GM18861 (cell line): Measurements from ENCODE around the gene PNPLA3.

Experiments used
- ATAC-seq: cut with Tn5 transposase; IDR thresholded peaks from one replicate; pipeline ENCODE4 v1.9.1; 2021; ENCODE audit not compliant: unreplicated experiment

Gene PNPLA3

DNA sequence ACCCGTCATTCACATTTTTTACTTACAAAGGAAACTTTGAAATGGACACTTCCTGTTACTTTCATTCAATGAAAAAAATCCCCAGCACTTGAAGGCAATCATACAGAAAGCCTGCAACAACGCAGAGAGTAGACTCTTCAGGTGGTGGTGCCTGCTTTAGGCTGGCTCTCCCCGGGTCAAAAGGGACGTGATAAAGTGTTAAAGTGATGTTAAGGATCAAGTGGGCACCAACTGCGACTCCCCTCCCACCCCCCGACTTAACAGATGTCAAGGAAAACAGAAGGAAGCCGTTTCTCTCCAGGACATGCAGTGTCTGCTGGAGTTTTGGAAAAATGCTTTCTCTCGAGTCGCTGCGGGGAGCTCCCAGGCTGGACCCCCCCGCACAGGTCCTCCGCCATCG lies 414 bp upstream of the PNPLA3 start:
- no peak for ATAC-seq

DNA sequence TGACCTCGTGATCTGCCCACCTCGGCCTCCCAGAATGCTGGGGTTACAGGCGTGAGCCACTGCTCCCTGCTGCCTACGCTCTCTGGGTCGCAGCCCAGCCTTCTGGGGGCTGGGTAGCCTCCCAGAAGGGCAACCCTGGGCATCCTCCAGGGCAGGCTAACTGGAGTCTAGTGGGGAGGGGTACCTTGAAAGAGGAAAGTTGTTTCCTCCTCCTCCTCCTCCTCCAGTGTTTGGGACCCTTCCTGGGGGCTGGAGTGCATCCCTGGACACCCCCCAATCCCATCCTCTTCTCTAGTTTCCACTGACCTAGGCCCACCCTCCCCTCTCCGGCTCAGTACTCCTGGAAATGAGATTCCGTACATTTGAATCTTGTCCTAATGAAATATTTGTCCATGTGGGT lies 1.3 kb downstream of the PNPLA3 start:
- no peak for ATAC-seq

DNA sequence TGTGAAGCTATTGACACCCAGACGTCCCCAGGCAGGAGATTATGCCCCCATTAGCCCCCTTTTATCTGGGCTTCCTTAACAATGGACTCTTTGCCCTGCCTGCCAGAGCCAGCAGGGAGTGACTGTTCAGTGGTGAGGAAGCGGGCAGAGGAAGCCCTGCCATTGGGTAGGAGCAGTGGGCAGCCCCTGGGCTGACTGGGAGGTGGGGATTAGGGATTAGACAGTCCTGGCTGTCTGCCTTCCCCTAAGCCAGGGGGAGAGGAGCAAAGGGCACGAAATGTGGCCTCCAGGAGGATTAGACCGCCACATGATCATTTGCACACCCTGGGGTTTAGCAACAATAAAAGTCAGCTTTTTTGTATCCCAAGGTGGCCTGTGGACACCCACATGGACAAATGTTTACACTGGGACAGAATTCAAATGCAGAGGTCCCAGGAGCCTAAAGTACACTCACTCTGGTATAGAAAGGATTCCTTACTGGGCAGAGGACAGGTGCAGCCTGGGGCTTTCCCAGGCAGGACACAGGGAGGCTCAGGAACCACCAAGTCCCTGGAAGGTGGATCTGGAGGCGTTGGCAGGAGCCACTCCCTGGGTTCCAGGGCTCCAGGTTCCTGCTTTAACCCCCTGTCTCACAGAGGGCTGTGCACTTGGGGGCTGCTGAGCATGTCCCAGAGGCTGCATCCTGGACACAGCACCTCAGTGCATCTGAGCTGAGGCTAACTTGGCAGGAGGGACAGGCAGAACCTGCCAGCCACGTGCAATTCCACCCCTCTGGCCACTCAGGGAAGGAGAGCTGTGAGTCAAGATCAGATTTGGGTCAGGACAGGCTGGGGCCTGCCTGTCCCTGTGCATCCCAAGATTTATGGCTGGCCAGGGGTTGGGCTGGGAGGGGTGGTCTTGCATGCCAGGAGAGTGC lies 2.1 kb downstream of the PNPLA3 start:
- no peak for ATAC-seq

DNA sequence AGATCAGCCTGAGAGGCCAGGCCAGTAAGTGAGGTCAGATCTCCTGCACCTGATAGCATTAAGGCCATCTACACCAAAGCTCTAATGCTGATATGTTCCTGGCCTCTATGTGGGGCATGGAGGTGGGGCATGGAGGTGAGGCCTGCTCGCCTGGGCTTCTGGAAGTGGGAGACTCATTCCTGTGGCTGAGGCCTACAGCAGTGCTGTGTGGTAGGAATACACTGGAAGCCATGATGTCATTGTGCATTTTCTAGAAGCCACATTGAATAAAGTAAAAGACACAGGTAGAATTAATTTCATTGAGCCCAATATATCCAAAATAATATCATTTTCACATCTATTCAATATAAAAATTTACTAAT lies 2.7 kb downstream of the PNPLA3 start:
- ATAC-seq = no peak

DNA sequence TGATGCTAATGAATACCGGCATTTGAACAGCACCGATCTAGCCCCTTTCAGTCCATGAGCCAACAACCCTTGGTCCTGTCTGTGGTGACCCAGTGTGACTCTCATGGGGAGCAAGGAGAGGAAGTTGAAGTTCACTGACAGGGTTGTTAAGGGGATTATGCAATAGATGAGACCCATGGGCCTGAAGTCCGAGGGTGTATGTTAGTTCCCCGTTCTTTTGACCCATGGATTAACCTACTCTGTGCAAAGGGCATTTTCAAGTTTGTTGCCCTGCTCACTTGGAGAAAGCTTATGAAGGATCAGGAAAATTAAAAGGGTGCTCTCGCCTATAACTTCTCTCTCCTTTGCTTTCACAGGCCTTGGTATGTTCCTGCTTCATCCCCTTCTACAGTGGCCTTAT lies 4.9 kb downstream of the PNPLA3 start:
- no peak for ATAC-seq

DNA sequence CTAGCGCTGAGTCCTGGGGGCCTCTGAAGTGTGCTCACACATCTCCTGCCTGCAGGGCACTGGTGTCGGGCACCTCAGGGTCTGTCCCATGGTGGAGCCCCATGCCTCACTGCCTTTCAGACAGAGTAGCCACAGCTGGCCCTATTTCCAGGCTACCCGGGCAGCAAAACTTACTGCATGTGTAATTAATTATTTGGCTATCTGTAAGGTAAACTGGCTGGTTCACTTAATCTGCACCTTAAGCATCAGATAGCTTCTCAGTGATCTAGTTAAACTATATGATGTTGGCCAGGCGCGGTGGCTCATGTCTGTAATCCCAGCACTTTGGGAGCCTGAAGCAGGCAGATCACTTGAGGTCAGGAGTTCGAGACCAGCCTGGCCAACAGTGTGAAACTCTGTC lies 5.3 kb downstream of the PNPLA3 start:
- ATAC-seq = no peak

DNA sequence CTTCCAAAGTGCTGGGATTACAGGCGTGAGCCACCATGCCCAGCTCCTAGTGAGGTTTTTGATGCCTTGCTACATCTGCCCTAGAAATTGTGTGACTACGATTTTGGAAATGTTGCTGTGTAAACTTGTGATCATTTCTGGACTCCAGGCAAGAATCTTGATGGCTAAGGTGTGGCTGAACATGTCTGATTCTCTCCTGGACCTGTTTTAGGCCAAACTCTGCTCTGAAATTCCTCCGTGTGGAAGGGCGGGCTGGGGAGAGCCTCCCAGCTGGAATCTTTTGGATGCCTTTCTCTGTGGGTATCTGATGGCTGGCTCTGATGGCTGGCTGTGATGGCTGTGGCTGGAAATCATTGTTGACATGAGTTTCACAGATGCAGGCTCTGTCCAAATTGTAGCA lies 8.2 kb downstream of the PNPLA3 start:
- ATAC-seq = no peak

DNA sequence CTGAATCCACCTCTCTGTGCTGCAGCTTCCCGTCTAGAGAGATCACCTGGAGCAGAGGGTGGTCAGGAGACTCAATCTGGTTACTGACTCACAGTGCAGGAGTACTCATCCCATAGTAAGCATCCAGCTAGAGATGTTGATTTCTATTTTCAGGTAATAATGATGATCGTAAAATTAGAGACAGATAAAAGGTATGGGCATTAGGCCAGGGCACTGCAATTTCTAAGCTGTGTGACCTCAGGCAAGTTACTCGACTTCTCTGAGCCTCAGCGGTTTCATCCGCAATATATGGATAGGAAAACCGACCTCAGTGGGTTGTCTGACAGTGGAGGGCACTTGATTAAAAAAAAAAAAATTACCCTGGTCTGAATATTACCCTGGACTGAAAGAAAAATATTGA lies 17.8 kb downstream of the PNPLA3 start:
- ATAC-seq = no peak

DNA sequence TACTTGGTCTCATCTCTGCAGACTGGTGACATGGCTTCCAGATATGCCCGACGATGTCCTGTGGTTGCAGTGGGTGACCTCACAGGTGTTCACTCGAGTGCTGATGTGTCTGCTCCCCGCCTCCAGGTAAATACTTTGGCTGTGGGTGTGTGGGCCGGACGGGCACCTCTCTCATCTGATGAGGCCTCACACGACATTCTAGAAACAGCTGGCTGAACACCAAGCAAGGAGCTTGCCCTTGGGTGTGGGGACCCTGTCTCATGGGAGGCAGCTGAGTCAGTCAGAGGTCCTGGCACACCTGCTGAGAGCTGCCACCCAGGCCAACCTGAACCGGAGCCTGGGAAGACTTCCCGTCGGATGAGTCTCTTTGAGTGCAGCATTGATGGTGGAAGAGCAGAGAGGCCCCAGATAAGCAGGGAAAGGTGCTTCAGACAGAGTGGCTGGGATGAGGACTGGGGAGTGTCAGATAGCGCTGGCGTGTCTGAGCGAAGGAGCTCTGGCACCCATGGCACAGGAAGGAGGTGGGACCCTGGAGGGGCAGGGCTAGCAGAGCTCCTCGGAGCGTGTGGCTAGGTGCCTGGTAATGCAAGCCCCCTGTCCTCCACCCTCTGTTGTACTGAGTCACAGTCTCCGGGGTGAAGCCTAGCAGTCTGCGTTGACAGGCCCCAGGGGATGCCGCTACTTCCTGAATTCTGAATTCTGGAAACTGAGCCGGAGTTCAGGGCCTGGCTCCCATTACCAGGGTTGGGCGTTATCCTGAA lies 21.2 kb downstream of the PNPLA3 start:
- no peak for ATAC-seq

DNA sequence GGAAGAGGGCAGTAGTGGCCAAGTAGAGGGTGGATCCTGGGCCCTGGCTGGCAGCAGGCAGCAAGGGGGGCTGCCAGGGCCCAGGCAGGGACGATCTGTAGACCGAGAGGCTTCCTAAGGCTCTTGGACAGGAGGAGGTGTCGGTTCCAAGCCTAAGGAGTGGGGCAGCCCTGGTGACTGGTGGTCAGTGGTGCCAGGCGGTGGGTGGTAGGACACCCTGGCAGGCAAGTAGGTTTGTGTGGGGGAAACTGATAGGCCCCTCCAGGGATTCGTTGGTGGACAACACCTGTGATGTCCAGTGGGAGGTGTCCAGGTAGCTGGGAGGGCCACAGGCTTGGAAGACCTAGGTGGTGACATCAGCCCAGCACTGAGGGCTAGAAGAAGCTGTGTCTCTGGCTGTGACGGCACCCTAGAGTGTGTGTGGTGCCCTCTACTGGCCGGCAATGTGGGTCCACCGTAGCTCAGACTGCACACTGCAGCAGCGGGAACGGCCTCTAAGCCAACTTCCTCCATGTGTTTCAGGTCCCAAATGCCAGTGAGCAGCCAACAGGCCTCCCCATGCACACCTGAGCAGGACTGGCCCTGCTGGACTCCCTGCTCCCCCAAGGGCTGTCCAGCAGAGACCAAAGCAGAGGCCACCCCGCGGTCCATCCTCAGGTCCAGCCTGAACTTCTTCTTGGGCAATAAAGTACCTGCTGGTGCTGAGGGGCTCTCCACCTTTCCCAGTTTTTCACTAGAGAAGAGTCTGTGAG lies 22.2 kb downstream of the PNPLA3 start:
- no peak for ATAC-seq

DNA sequence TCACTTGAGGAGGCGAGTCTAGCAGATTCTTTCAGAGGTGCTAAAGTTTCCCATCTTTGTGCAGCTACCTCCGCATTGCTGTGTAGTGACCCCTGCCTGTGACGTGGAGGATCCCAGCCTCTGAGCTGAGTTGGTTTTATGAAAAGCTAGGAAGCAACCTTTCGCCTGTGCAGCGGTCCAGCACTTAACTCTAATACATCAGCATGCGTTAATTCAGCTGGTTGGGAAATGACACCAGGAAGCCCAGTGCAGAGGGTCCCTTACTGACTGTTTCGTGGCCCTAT lies 22.7 kb downstream of the PNPLA3 start:
- no peak for ATAC-seq

DNA sequence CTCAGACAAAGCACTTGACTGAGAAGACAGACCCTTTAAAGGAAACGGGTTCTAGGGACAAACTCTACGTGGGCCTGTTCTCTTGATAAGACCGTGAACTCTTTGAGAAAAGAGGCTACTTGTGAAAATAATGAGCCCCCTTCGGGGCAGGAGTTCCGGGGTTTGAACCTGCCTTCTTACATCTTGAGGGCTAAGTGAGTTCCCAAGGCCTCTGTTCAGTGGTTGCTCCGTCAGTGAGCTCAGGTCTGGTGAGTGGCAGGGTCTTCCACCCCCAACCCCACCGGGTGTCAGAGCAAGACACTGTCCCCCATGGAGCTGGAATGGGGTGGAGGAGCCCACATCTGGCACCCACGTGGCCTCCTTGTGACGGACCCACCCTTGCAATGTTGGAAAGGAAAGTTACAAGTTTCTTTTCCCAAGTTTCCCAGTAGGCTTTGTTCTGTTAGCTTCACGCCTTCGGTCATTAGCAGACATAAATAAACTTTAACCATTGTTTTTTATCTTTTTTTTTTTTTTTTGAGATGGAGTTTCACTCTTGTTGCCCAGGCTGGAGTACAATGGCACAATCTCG lies 25.3 kb downstream of the PNPLA3 start:
- ATAC-seq = no peak

DNA sequence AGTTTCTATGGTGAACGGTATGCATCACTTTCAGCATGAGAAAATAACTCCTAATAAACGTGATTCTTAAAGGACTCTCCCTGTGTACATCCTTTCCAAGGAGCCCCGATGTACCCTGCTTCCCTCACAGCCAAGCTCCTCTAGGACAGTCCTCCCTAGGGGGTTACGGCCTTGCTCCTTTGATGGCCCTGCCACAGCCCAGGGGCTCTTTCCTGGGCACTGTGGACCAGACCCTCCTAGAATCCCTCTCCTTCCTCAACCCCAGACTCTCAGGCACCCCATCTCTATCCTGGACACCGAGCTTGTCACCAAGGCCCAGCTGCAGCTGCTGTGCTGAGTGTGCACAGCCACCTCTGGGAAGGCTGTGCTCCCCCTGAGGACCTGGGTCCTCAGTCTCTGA lies 27.8 kb downstream of the PNPLA3 start:
- ATAC-seq = no peak

DNA sequence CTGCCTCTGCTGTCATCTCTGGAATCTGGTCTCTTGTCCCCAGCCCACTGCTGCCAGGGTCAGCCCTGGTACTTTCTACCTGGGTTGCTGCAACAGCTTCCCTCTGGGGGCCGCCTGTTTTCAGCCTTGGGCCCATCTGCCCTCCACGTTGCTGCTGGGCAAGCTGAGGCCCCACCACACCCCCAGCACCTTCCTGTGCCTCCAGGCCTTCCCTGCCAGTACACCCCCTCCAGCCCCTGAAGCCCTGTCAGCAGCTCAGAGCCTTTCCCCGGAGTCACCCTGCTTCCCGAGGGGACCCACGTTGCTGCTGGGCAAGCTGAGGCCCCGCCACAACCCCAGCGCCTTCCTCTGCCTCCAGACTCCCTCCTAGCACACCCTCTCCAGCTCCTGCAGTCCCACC lies 28.4 kb downstream of the PNPLA3 start:
- ATAC-seq = no peak

DNA sequence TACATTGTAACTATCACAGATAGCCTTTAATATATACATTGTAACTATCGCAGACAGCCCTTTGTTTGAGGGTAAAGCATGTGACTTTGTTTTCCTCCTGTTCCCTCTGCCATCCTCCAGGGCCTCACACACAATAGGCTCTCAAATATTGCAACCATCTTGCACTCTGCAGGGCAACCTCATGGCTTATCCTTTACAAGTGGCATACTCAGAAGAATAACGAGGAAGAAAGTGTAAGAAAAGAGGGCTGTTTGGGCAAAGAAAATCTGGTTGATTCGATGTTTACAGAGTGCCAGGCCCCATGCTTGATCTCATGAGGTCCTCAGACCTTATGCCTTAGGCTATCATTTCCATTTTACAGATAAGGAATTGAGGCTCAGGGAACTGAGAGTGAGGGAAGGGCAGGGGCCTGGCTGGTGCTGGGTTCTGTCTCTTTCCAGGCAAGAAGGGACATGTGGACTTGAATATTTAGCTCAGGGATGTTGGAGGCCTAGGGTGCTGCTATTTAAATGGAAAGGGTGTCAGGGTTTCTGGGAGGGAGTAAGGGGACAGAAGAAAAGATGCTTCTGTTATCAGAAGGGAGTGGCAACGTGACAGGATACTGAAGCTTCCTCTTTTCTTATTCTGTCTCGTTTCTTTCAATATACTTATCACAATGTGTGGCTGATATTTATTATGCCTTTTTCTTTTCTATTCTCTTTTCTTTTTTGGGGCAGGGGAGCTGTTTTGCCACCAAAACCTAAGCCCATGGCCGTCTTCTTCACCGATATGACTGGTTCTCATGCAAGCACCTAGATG lies 30.6 kb downstream of the PNPLA3 start:
- no peak for ATAC-seq

DNA sequence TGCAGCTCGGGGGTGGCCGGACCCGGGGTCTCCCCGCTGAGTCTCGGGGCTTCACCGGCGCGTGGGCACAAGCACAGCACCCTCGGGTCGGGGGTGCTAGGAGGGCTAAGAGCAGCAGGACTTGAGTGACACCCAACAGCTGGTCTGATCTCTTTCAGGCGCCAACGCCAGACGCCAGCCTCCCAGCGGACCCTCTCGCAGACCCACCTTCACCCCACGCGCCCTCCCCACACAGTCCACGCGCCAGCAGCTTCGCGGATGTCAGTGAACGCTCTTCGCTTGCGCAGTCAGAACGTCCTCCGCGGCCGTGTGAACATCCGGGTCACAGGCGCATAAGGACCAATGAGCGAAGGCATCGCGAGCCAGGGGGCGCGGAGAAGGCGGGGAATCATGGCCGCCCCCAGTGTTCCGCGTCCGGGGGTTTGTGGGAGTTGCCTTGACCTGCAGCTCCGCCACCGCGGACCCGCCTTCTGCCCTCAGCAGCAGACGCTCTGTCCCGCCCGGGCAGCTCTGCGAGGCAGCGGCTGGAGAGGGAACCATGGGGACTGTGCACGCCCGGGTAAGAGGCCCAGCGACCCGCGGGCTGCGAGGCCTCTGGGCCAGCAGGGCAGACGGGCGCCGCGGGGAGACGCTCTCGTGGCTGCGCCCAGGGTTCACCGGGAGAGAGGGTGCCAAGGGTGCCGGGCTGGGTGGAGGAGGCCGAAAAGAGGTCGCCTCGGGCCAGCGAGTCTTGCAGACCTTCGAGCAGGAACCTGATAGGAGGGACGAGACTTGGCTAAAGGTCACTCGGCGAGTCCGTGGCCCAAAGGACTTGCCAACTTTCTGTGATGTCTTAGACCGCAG lies 31.7 kb downstream of the PNPLA3 start, which contains the start of gene SAMM50:
Gene SAMM50, plus strand, starts transcription at position 403 of the 843 bp plus-strand sequence. Its CDS starts 136 bp downstream, at position 539.
- ATAC-seq = peak; percentile 81

DNA sequence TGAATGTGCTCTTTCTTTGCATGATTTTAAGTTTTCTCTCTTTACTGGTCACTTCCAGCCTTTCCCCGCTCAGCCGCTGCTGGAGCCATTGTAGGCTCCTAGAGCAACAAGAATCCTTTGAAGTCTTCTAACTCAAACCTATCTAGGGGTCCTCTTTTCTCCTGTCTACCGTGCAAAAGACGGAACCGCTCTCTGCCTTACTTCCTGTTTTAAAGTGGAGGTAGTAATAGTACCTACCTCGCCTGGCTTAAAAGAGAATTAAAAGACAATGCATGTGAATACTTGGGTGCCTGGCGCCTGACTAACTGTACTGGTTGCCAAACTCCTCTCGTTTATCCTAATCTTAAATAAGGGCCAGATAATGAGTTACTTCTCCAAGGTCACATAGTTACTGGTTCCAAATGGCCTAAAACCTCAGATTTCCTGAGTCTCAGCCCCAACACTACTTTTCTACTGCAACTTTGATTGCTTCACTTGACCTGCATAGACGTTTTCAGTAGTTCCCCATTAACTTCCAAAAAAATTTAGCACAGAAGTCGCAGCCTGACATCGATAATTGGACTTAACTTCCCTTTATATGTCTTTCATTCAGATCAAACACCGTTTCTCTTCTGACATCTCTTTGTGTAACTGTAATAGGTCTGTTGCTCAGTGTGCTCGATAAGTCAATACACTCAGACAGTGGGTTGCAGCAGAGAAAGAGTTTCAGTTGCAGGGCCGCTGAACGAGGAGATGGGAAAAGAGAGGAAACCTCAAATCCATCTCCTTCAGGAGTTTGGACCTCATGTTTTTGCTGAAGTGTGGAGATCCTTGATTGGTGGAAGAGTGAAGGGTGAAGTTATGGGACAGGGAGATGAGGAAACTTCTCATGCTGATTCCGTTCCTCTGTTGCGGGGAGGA lies 32.5 kb downstream of the PNPLA3 start:
- ATAC-seq = peak; percentile 17

DNA sequence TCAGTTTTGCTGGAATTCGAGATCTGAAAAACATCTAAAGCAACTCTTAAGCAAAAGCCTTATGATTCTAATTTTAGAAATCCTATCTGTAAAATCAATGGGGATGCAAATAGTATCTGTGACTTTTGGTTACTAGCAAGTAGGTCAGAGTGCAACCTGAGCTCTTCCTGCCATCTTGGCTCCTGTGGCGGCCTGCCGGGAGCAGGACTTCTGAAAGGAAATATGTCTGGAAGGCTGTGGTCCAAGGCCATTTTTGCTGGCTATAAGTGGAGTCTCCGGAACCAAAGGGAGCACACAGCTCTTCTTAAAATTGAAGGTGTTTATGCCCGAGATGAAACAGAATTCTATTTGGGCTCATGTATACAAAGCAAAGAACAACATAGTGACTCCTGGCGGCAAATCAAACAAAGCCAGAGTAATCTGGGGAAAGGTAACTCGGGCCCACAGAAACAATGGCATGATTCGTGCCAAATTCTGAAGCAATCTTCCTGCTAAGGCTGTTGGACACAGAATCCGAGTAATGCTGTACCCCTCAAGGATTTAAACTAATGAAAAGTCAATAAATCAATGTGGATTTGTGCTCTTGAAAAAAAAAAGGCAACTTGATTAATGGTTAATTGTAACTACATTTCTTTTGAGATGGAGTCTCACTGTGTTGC lies 33.3 kb downstream of the PNPLA3 start:
- ATAC-seq = no peak
